ENCODE measurements around the gene SDHAF3. TPM values are rescaled to one million over a fixed set of nuclear protein-coding genes. Genes with fewer than 3 reads are reported as not detected.

The SDHAF3 gene
- polyA plus RNA-seq, 3 donors = 2.9 to 23.3 (median 23.2) TPM

- WGBS (ENCODE audit: insufficient coverage) = 90% methylated on average over 14 of the region's 15 CpGs
- peaks cover 0 to 2% of the 10 kb centered on the region in 2 donors for H3K36me3 Mint-ChIP-seq
- H2AFZ ChIP-seq (ENCODE audit: insufficient read depth, low read depth, low read length, poor library complexity, severe bottlenecking) = no peak overlapping the region
- H3K4me1 Mint-ChIP-seq = no peaks in the 10 kb centered on the region
- no peak overlapping the region for H3K4me3 ChIP-seq (replicated peaks in 1 of 3; ENCODE audit: low read depth in 2 of 3, low read length in 3 of 3)
- H3K27ac Mint-ChIP-seq = no peak overlapping the region
- DNase-seq = no peak
- H3K9me3 Mint-ChIP-seq = peaks cover 6 to 24% (median 13%) of the 10 kb centered on the region in 7 donors
- no peak overlapping the region for H3K4me3 Mint-ChIP-seq
- no peak overlapping the region for H3K9ac ChIP-seq (ENCODE audit: insufficient read depth, low read length, poor library complexity, severe bottlenecking)
- no peak overlapping the region for H3K27ac ChIP-seq (ENCODE audit: low read depth in 1 of 2, low read length in 2 of 2)
- H3K27me3 Mint-ChIP-seq (ENCODE audit: low read depth in 3 of 3) = peaks cover 0 to 3% (median 2%) of the 10 kb centered on the region in 3 donors
- no peak for TF ChIP-seq CTCF (IDR thresholded peaks at IDR 0.05)
- H3K9me3 ChIP-seq (replicated peaks in 1 of 2; ENCODE audit: control insufficient read depth in 1 of 2, insufficient read depth in 1 of 2, low read length in 2 of 2) = peaks cover 0 to 4% of the 10 kb centered on the region in 2 donors
- H3K4me2 ChIP-seq (replicated peaks; ENCODE audit: extremely low read depth, low read length, poor library complexity, severe bottlenecking) = no peak overlapping the region
- H3K36me3 ChIP-seq (replicated peaks in 1 of 2; ENCODE audit: control insufficient read depth in 1 of 2, insufficient read depth in 2 of 2, low read length in 2 of 2) = no peaks in the 10 kb centered on the region
- H4K20me1 ChIP-seq (ENCODE audit: insufficient read depth, low read length) = no peaks in the 10 kb centered on the region
- no peaks in the 10 kb centered on the region for H3K27me3 ChIP-seq (ENCODE audit: control insufficient read depth in 2 of 2, insufficient read depth in 2 of 2, low read length in 2 of 2)
- H3K4me1 ChIP-seq (ENCODE audit: control insufficient read depth in 1 of 2, insufficient read depth in 2 of 2, low read length in 2 of 2) = no peaks in the 10 kb centered on the region
- intact Hi-C loops (cut with micrococcal nuclease) = no loop called here
- no peaks in the 10 kb centered on the region for H3K79me2 ChIP-seq (ENCODE audit: insufficient read depth, low read length)
Observed at GRCh38 chr7:97126483-97127171, 9.1 kb downstream of the SDHAF3 start.

GRCh38 chr7:97128736-97129135 is 11.2 kb downstream of the SDHAF3 start:
- no peak for DNase-seq
- H3K9me3 Mint-ChIP-seq = peaks cover 6 to 21% (median 13%) of the 10 kb centered on the region in 7 donors
- intact Hi-C loops (cut with micrococcal nuclease) = no loop called here
- no peak overlapping the region for H3K9ac ChIP-seq (ENCODE audit: insufficient read depth, low read length, poor library complexity, severe bottlenecking)
- no peaks in the 10 kb centered on the region for H3K79me2 ChIP-seq (ENCODE audit: insufficient read depth, low read length)
- H3K4me3 Mint-ChIP-seq = no peak overlapping the region
- H4K20me1 ChIP-seq (ENCODE audit: insufficient read depth, low read length) = no peaks in the 10 kb centered on the region
- H3K9me3 ChIP-seq (replicated peaks in 1 of 2; ENCODE audit: control insufficient read depth in 1 of 2, insufficient read depth in 1 of 2, low read length in 2 of 2) = peaks cover 0 to 4% of the 10 kb centered on the region in 2 donors
- H2AFZ ChIP-seq (ENCODE audit: insufficient read depth, low read depth, low read length, poor library complexity, severe bottlenecking) = no peak overlapping the region
- H3K27me3 Mint-ChIP-seq (ENCODE audit: low read depth in 3 of 3) = peaks cover 0 to 3% (median 0%) of the 10 kb centered on the region in 3 donors
- H3K4me2 ChIP-seq (replicated peaks; ENCODE audit: extremely low read depth, low read length, poor library complexity, severe bottlenecking) = no peak overlapping the region
- no peaks in the 10 kb centered on the region for H3K4me1 Mint-ChIP-seq
- no peaks in the 10 kb centered on the region for H3K36me3 ChIP-seq (replicated peaks in 1 of 2; ENCODE audit: control insufficient read depth in 1 of 2, insufficient read depth in 2 of 2, low read length in 2 of 2)
- H3K27ac Mint-ChIP-seq = no peak overlapping the region
- H3K36me3 Mint-ChIP-seq = peaks cover 0 to 2% of the 10 kb centered on the region in 2 donors
- H3K4me1 ChIP-seq (ENCODE audit: control insufficient read depth in 1 of 2, insufficient read depth in 2 of 2, low read length in 2 of 2) = no peaks in the 10 kb centered on the region
- no peaks in the 10 kb centered on the region for H3K27me3 ChIP-seq (ENCODE audit: control insufficient read depth in 2 of 2, insufficient read depth in 2 of 2, low read length in 2 of 2)
- H3K4me3 ChIP-seq (replicated peaks in 1 of 3; ENCODE audit: low read depth in 2 of 3, low read length in 3 of 3) = no peak overlapping the region
- WGBS (ENCODE audit: insufficient coverage) = 67% methylated on average over 1 of the region's 1 CpG
- TF ChIP-seq CTCF (IDR thresholded peaks at IDR 0.05) = no peak
- H3K27ac ChIP-seq (ENCODE audit: low read depth in 1 of 2, low read length in 2 of 2) = no peak overlapping the region
